Upper lobe of left lung (tissue), 6 donors: ENCODE measurements around the gene MIA2. TPM values are rescaled to one million over a fixed set of nuclear protein-coding genes. Genes with fewer than 3 reads are reported as not detected.
A peak's percentile ranks its signal among the peaks of the same experiment; 100 is the strongest.

ENCODE experiments used
- ATAC-seq, 2 donors: fragments of 200-7000 bp; cut with Tn5 transposase; one replicate each; pipeline ENCODE4 v1.9.1; 2022; ENCODE audit warnings: mild to moderate bottlenecking in 2 of 2, moderate library complexity in 2 of 2; ENCODE audit not compliant: low FRiP score in 2 of 2
- DNase-seq, 2 donors: peaks; one replicate each; pipeline ENCODE4 v3.0.0-alpha.2; 2019 to 2020
- H3K27ac ChIP-seq, 4 donors: fragments of 200-600 bp; sonication (generic); one replicate each; pipeline ENCODE4 v1.5.1; 2016 to 2019
- H3K27me3 ChIP-seq, 4 donors: fragments of 200-600 bp; sonication (generic); one replicate each; pipeline ENCODE4 v1.5.1; 2017 to 2019
- H3K36me3 ChIP-seq, 4 donors: fragments of 200-600 bp; sonication (generic); one replicate each; pipeline ENCODE4 v1.5.1; 2016 to 2019
- H3K4me1 ChIP-seq, 4 donors: fragments of 200-600 bp; sonication (generic); one replicate each; pipeline ENCODE4 v1.5.1; 2018 to 2019
- H3K4me3 ChIP-seq, 4 donors: fragments of 200-600 bp; sonication (generic); one replicate each; pipeline ENCODE4 v1.5.1; 2017 to 2019; ENCODE audit warnings: mild to moderate bottlenecking in 2 of 4, moderate library complexity in 1 of 4
- H3K9me3 ChIP-seq, 4 donors: fragments of 200-600 bp; sonication (generic); one replicate each; pipeline ENCODE4 v1.5.1; 2018 to 2019
- CTCF ChIP-seq, 6 experiments: fragments of 450-650 bp in 4 of 6; fragments of 200-600 bp in 2 of 6; sonication (generic) in 2 of 6; IDR thresholded peaks; one replicate each; pipeline ENCODE4 v1.5.1; 2016 to 2019; ENCODE audit warnings: antibody characterized with exemption in 6 of 6
- EP300 ChIP-seq, 4 donors: sonication (generic); formaldehyde crosslinking; IDR thresholded peaks; one replicate each; pipeline ENCODE4 v1.5.1; 2017; ENCODE audit warnings: antibody characterized with exemption in 4 of 4, control low read depth in 2 of 4
- POLR2A ChIP-seq, 4 donors: fragments of 450-650 bp; IDR thresholded peaks; one replicate each; pipeline ENCODE4 v1.5.1; 2016 to 2017; ENCODE audit warnings: antibody characterized with exemption in 4 of 4, mild to moderate bottlenecking in 2 of 4
- POLR2AphosphoS5 ChIP-seq, 2 donors: sonication (generic); formaldehyde crosslinking; IDR thresholded peaks; one replicate each; pipeline ENCODE4 v1.5.1; 2017; ENCODE audit warnings: antibody characterized with exemption in 2 of 2
- WGBS, 2 donors: methylation state at CpG; one replicate each; pipeline ENCODE4 v1.1.5; 2017 to 2018; 5-methylcytosine and 5-hydroxymethylcytosine counted together
- total RNA-seq, 6 donors: library from RNA; depleted of rRNA in 4 of 6; stranded (reverse); fragments of >200 nt in 4 of 6; gene quantifications; one replicate each; pipeline versions ENCODE4 v1.1.0 to v1.2.1, GENCODE V29; 2016 to 2021
- donor health status: DM: no; HTN: no; CAD: no; lungs with moderate emphysema.
- donor health status: DM: no; HTN: yes; CAD: no; lungs with severe emphysema.

Gene MIA2
- total RNA-seq, 6 donors from 2014 or later: 13.0 to 56.8 (median 25.4) TPM

GRCh38 chr14:39365354-39365753 lies 131.6 kb downstream of the MIA2 start:
- H3K36me3 ChIP-seq: peaks cover 0 to 16% (median 7%) of the 10 kb centered on the region in 4 donors
- H3K27ac ChIP-seq: no peak overlapping the region
- TF ChIP-seq CTCF (IDR thresholded peaks at IDR 0.05) (no peak), POLR2A (IDR thresholded peaks at IDR 0.05) (no peak), EP300 (IDR thresholded peaks at IDR 0.05) (no peak), POLR2AphosphoS5 (IDR thresholded peaks at IDR 0.05) (no peak)
- WGBS, 2 donors: 92 to 96% methylated on average over 1 of the region's 1 CpG
- no peak overlapping the region for H3K4me3 ChIP-seq
- no peaks in the 10 kb centered on the region for H3K27me3 ChIP-seq
- ATAC-seq (no peak), DNase-seq (no peak)
- no peaks in the 10 kb centered on the region for H3K4me1 ChIP-seq
- H3K9me3 ChIP-seq: peaks cover 6 to 17% (median 12%) of the 10 kb centered on the region in 4 donors

- Histone ChIP-seq H3K27ac (no peak overlapping the region), H3K36me3 (peaks cover 0 to 20% (median 9%) of the 10 kb centered on the region in 4 donors), H3K4me3 (no peak overlapping the region), H3K27me3 (no peaks in the 10 kb centered on the region), H3K4me1 (no peaks in the 10 kb centered on the region), H3K9me3 (peaks cover 6 to 17% (median 12%) of the 10 kb centered on the region in 4 donors)
- 97 to 99% methylated on average over 5 to 9 of the region's 10 CpGs for WGBS, 2 donors
- ATAC-seq (peak; percentile 8 to 43), DNase-seq (peak in 1 of 2 donors; percentile 24)
- TF ChIP-seq POLR2A (IDR thresholded peaks at IDR 0.05): no peak
- no peak for TF ChIP-seq CTCF (IDR thresholded peaks at IDR 0.05)
- no peak for TF ChIP-seq POLR2AphosphoS5 (IDR thresholded peaks at IDR 0.05)
- no peak for TF ChIP-seq EP300 (IDR thresholded peaks at IDR 0.05)
Measured at GRCh38 chr14:39366460-39367386, 133.0 kb downstream of the MIA2 start.

GRCh38 chr14:39367387-39367751 lies 133.7 kb downstream of the MIA2 start:
- Histone ChIP-seq H3K36me3 (peaks cover 0 to 20% (median 9%) of the 10 kb centered on the region in 4 donors), H3K27me3 (no peaks in the 10 kb centered on the region), H3K27ac (no peak overlapping the region), H3K4me3 (no peak overlapping the region), H3K4me1 (no peaks in the 10 kb centered on the region), H3K9me3 (peaks cover 6 to 17% (median 12%) of the 10 kb centered on the region in 4 donors)
- 100% methylated on average over 2 of the region's 2 CpGs for WGBS, 2 donors
- ATAC-seq (peak in 1 of 2 donors; percentile 19), DNase-seq (no peak)
- TF ChIP-seq POLR2A (IDR thresholded peaks at IDR 0.05): no peak

GRCh38 chr14:39368261-39368959 lies 134.7 kb downstream of the MIA2 start:
- peak in 1 of 2 donors; percentile 63 for ATAC-seq
- no peaks in the 10 kb centered on the region for H3K27me3 ChIP-seq

More at GRCh38 chr14:39368261-39368959, 134.7 kb downstream of the MIA2 start:
- WGBS, 2 donors: 58 to 67% methylated on average over 4 of the region's 4 CpGs
- H3K36me3 ChIP-seq: peaks cover 0 to 18% (median 8%) of the 10 kb centered on the region in 4 donors
- H3K4me1 ChIP-seq: no peaks in the 10 kb centered on the region
- no peak for TF ChIP-seq POLR2AphosphoS5 (IDR thresholded peaks at IDR 0.05)
- TF ChIP-seq EP300 (IDR thresholded peaks at IDR 0.05): no peak
- TF ChIP-seq CTCF (IDR thresholded peaks at IDR 0.05): peak in 2 of 6 experiments; percentile 17 to 24
- no peak for DNase-seq
- peaks cover 6 to 17% (median 11%) of the 10 kb centered on the region in 4 donors for H3K9me3 ChIP-seq
- no peak overlapping the region for H3K27ac ChIP-seq
- H3K4me3 ChIP-seq: no peak overlapping the region
